HEK293T (cell line): Measurements from ENCODE around the gene DNMT3B.

Experiments
- BHLHE40 ChIP-seq: fragments of 450-650 bp; IDR thresholded peaks from 2 replicates; pipeline ENCODE4 v1.6.1; 2016; ENCODE audit warnings: mild to moderate bottlenecking, moderate library complexity, borderline replicate concordance
- ELF4 ChIP-seq: fragments of 450-650 bp; IDR thresholded peaks from 2 replicates; pipeline ENCODE4 v1.6.1; 2017; ENCODE audit warnings: antibody characterized with exemption
- FOXK2 ChIP-seq: fragments of 450-650 bp; IDR thresholded peaks from 2 replicates; pipeline ENCODE4 v1.6.1; 2016; ENCODE audit warnings: mild to moderate bottlenecking
- FOXM1 ChIP-seq: fragments of 450-650 bp; IDR thresholded peaks from 2 replicates; pipeline ENCODE4 v1.6.1; 2017; ENCODE audit warnings: mild to moderate bottlenecking, borderline replicate concordance
- HDGF ChIP-seq: fragments of 450-650 bp; IDR thresholded peaks from 2 replicates; pipeline ENCODE4 v1.6.1; 2017; ENCODE audit warnings: antibody characterized with exemption, borderline replicate concordance
- ZNF384 ChIP-seq: fragments of 450-650 bp; IDR thresholded peaks from 2 replicates; pipeline ENCODE4 v1.6.1; 2016

DNA sequence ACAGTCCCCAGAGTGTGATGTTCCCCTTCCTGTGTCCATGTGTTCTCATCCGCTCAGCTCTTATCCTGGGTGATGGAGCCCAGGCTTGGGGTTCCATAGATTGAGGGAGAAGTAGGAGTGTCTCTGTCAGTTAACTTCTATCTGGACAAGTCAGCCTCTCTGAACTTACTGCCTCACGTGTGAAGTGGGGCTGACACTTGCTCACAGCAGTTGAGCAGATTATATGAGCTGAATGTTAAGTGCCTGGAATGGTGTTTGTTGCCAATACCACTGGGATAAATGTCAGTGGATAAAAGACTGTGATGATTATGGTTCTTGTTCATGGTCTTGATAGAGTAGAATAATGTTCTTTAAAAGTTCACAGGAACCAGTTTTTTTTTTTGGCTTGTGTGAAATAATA is 79.4 kb downstream of the DNMT3B start:
- TF ChIP-seq FOXM1 = no peak
- no peak for TF ChIP-seq HDGF
- no peak for TF ChIP-seq ZNF384
- TF ChIP-seq BHLHE40 = no peak
- no peak for TF ChIP-seq ELF4
- no peak for TF ChIP-seq FOXK2
